CD1c-positive myeloid dendritic cell (primary cell): ENCODE results near the gene SNRPD3.
"Not testable (repeated sequence)": the region's sequence is repeated elsewhere in the genome, so short reads cannot be mapped to it uniquely, and the experiment has no call there.

Experiments
- DNase-seq: peaks from one replicate; pipeline ENCODE4 v3.0.0-alpha.2; 2016; ENCODE audit errors: extremely low spot score

Gene SNRPD3

DNA sequence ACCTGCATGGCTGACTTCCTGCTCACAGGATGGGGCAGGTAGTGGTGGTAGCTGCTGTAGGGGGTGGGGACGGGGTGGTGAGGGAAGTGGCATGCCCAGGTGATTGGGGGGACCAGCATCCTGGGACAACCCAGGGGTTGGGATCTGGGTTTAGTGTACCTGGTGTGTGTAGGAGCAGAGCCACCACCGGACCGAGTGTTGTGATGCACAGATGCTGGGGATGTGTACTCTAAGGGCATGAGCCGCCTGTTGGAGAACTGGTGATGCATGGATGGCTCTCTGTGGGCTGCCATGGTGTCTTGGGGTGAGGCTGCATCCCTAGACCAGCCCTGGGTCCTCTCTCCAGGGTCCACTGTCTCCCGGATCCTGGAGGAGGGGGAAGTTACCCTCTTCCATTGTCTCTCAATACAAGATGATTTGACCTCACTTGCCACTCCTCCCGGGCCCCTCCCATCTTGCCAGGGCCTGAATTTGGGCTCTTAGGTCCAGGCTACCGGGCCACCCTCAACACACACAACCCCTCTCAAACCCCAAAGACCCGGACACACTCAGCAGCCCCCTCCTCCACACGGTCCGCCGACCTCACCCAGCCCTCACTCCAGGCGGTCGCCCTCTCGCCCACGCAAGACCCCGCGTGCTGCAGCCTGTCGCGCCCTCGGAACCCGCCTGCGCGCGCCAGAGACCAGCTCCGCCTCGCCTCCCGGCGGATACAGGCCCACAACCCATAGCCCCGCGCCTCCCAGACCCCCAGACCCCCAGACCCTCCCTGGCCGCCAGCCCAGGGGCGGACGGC is 36.5 kb downstream of the SNRPD3 start:
- peak; percentile 1 for DNase-seq

DNA sequence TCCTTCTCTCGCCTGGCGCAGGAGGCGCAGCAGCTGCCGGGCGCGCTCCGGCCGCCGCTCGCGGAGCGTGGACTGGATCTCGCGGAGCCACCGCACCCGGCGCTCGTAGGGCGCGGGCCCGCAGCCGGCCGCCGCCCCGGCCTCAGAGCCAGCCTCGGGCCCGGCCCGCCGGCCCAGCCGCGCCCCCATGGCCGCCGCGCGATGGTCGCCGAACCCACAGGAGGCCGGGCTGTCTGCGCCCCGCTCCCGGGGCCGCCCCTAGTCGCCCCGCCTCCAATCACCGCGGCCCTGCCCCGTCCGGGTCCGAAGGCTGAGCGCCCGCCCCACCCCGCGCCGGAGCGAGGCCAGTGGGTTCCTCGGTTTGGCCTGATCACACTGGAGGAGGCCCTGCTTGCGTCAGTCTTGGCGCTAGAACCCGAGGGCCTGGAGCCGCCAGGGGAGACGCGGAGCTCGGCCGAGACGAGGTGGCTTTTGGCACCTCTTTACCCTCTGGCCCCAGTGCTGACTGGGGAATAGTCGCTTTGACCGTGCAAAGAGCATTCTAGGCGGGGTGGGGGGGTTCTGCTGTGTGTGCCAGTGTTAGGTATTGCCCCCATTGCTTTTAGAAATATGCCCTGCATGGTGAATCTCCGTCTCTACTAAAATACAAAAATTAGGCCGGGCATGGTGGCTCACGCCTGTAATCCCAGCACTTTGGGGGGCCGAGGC is 37.2 kb downstream of the SNRPD3 start, which contains the start of gene LRRC75B:
Gene LRRC75B (minus strand): TSS at position 223 of the 708 bp plus-strand sequence. CDS start 34 bp downstream, at position 189.
- peak; percentile 67 for DNase-seq

DNA sequence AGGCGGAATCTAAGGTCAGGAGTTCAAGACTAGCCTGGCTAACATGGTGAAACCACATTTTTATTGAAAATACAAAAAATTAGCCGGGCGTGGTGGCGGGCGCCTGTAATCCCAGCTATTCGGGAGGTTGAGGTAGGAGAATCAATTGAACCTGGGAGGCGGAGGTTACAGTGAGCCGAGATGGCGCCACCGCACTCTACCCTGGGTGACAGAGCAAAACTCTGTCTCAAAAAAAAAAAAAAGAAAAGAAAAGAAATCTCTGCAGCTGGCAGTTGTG is 37.7 kb downstream of the SNRPD3 start:
- DNase-seq: not testable (repeated sequence)

DNA sequence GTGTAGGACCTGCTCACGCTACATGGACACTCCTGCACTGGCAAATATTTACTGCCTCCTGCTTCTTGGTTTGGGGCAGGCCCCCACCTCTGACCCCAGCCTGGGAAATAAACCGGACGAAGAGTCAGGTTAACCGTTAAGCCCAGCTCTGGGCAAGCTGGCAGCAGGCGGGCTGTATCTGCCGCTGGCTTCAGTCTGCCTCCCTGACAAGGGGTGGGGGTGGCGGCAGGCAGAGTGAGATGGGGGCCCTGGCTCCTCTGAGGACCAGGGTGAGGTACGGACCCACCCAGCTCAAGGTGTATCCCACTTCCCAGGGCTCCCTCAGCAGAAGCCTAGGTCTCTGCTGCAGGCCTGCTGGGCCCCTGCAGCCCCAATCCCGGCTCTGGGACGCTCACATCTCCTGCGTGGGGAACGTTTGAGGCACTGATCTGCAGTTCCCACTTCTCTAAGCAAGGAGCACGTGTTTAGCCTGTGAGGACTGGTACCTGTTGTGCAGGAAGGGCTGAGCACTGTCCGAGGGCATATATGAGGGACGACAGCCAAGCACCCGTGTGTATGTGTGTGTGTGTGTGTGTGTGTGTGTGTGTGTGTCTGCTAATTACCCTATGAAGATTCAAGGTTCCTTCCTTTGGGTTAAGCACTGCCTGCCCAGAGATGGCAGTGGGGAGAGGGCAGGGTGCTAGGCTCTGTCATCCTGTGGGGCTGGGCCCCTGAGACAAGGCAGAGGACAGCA is 38.2 kb downstream of the SNRPD3 start:
- no peak for DNase-seq

DNA sequence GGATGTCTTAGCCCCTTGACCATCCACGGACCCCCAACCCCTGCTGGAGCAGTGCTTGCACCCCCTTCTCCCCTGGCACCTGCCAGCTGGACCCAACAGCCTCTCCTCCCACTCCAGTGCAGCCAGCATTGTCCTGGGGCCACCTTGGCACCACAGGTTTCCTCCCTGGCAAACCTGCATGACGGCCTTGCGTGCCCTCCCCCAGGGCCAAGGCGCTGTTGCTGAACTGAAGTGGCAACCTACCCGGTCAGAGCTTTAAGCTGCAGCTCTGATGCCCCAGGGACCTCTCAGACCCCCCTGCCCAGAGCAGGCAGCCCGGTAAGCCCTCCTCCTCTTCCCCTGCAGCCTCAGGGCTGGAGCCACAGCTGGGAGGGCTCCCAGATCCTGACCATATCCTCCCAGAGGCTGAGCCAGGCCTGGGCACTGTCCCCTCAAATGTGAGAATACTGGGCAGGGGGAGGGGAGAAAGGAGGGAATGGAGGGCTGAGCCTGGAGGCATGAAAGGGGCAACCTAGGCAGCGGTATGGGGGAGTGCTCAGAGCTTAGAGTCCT is 38.8 kb downstream of the SNRPD3 start:
- no peak for DNase-seq

DNA sequence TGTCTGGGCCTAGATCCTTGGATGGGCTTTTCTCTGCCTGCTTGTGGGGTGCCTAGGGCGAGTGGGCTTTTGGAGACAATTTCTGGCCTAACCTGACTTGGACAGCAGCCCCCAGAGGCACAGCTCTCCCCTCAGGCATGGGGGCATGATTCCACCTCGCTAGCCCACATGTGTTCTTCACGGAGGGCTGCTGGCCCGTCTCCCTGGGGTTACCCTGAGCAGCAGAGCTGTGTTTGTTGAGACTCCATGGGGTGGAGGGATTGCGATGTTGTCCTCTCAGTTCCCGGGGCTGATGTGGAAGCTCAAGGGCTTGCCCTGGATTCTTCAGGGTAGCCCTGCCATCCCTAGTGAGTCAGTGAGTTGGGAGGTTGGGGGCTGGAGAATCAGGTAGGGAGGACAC is 39.4 kb downstream of the SNRPD3 start:
- DNase-seq: no peak

DNA sequence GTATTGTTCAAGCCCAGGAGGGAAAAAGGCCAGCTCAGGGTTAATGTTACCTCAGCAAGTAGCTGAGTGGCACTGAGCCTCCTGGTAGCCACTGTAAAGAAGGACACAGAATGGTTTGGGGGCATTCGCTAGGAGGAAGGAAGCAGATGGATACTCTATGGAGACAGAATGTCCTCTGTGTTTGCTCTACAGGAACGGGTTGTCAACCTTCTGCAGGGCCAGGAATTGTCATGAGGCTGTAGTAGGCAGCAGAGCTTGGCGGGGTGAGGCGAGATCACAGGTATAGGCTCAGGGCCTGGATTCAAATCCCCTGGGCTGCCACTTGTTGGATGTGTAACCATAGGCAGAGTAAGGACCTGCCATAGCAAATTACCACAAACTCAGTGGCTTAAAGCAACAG is 40.1 kb downstream of the SNRPD3 start:
- no peak for DNase-seq

DNA sequence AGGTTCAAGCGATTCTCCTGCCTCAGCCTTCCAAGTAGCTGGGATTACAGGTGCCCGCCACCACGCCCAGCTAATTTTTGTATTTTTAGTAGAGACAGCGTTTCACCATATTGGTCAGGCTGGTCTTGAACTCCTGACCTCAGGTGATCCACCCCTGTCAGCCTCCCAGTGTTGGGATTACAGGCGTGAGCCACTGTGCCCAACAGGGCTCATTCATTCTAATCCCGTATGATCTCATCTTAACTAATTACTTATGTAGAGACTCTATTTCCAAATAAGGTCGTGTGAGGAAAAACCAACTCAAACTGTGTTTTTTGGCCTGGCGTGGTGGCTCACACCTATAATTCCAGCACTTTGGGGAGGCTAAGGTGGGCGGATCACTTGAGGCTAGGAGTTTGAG is 41.3 kb downstream of the SNRPD3 start:
- not testable (repeated sequence) for DNase-seq

DNA sequence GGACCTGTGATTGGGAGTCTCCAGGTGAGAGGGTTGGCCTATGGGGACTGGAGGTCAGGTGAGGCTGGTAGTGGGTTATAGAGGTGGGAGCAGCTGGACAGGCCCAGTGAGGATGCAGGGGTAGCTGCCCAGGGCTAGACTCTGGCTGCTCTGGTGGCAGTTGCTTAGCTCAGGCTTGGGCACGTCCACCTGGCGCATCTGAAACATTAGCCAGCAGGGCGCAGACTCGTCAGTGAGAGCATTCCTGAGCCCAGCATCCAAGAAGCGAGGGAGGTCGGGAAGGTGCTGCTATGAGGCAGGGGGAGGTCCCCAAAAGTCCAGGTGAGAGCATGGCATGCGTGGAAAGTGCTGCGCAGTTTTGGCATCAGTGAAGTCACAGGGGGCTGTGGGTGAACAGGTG is 43.7 kb downstream of the SNRPD3 start:
- DNase-seq: no peak

DNA sequence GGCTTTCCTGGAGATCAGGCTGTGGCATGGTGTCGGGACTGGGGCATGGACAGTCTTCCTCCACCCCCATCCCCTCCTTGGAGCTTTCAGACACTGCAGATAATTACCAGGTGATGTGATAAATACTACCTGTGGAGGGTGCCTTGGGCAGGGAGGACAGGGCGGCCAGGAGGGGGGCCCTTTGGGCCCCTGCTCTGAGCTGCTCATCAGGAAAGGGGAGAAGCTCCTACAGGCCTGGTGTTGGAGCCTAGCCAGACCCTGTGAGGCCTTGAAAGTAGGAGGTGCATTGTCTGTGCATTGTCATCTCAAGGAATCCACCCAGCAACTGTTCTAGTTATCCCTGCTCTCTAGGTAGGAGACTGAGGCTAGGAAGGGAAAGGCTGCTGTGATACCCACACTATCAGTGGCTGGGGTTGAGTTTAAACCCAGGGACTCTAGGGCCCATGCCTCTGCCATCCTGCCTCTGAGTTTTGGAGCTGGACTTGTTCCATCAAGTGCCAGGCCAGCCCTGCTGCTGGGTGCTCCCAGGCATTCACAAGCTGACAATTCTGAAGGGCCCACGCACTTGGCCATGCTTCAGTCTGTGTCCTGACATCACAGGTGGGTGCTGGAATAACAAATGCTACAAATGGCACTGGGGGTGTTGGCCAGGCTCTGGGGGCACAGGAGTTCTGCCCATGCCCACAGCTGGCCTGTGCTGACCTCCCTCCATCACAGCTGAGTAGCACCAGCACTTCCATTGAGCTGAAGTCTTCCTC is 44.3 kb downstream of the SNRPD3 start:
- not testable (repeated sequence) for DNase-seq

DNA sequence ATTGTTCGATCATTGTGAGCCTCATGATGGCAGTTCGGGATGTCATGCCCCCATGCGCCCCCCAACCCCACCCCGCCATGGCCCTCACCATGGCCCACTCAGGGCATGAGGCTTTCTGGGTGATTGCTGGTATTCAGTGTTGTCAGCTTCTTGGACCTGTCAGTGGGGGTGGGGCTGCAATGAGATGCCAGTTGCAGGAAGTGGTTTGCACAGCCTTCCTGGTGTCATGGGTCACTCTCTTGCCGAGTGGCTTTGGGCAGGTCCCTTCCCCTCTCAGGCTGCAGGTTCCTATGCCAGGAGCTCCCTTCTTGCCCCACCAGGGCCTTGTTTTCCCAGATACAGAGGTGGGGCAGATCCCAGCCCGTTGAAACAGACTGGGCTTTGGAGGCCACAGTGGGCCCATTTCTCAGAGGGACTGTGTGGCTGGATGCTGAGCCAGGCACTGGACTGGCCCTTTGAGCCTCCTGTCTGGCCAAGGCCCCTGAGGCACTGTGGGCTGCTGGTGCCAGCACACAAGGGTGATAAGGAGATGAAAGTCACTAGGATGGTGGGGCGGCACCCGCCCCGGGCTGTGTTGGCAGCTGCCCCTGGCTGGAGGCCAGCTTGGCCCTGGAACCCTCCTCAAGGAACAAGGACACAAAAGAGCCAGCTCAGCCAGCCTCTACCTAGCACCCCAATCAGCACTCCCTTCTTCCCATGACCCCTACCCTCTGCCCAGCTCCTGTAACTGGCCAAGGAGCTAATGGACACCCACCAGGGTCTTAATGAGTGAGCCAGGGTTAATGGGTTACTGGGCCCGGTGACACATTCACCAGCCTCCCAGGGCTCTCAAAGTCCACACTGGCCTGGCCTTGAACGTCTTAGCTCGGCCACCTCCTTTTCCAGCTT is 45.7 kb downstream of the SNRPD3 start:
- DNase-seq: no peak

DNA sequence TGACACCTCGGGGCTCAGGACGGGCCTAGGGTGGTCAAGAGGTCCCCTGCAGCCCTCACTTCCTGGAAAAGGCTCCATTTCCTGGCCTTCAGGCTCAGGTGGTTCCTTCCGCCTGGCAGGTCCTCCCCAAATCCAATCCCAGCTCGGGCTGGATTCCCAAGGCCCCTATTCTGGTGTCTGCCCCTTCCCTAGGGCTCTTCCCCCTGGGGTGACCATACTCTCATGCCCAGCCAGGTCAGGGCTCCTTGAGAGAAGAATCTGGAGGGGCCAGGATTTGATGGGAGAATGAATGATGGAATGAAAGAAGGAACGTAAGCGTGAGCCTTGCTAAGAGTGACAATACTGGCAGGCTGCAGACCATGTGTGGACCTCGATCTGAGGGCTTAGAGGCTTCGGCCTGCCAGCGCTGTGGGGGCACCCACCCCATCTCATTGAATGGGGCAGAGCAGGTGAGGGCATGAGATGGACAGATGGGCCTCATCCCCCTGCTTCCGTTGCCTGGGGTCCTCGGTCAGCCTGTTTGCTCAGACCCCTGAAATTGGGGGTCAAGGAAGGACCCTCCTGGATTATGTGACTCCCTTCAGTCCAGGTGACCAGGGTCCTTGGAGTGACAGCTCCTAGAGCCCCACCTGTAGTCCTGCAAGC is 46.4 kb downstream of the SNRPD3 start:
- DNase-seq: not testable (repeated sequence)

DNA sequence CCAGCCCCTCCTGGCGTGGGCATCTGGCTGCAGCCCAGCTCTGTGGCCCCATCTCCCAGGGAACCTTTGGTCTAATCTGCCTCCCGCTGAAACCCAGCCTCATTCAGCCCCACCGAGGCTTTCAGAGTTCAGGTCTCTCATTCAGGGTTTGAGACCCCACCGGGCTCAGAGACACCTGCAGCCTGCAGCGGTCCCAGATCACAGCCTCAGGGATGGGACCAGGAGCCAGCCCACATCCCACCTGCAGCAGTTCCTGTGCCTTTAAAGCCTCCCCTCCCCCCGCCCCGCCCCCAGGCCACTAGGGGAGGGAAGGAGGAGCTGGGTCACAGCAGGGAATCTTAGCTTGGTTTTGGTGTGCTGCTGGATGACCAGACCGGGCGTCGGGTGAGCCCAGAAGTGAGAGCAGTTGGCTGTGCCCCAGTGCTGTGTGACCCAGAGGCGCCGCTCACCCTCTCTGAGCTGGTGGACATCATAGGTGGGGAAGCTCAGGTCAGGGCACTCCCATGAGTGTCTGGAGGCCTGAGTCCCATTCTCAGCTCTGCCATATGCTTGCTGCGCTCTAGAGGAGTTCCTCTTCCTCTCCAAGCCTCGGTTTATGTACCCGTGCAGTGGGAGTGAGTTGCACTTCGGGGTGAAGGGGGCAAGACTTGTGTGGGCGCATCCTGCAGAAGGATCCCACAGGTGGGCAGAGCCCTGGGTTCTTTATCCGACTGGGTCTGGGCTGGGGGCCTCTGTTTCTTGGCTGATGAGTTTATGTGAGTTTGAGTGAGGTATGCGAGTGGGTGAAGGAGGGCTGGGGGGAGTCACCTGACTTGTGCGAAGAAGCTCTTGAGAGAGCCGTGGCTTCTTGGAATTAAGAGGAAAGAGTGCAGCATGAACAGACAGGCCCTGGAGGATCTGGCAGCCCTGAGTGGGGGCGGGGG is 47.3 kb downstream of the SNRPD3 start, which contains the start of gene GGT1:
Gene GGT1 (plus strand): TSS at position 347 of the 923 bp plus-strand sequence. CDS start 7,889 bp downstream, outside the sequence.
- DNase-seq: not testable (repeated sequence)

DNA sequence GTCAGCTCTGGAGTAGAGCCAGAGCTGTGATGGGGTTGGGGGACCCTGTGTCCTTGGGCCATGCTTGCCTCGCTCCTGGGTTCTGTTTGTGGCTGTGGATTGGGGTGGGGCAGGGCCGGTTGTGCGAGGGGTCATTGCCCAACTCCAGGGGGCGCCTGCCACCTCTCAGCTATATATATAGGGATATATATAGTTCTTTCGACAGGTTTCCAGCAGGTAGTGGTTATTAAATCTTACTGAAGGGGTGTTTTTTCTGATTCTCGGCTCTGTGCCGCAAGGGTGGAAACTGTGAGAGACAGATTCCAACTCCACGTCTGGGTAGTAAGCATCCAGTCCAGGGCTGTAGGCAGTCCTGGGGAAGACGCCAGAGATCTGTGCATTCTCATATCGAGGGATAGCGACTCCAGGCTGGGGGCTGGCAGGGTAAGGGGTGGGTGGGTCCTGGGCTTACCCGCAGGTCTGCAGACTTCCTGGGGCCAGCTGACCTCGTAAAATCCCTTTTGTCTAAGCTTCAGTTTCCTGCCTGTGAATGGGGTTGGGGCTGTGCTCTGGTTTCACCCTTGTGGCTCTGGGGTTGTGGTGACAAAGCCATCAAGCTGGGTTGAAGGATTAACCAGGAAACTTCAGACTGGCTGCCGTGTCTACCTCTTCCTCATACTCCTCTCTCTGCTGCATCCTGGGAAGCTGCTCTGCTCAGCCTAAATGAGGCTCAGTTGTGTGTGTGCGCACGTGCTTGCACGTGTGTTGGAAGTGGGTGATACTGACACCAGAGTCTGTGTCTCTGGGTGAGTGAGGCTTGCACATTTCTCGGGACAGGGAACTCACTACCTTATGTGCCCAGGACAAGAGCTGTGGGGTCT is 48.2 kb downstream of the SNRPD3 start:
- not testable (repeated sequence) for DNase-seq

DNA sequence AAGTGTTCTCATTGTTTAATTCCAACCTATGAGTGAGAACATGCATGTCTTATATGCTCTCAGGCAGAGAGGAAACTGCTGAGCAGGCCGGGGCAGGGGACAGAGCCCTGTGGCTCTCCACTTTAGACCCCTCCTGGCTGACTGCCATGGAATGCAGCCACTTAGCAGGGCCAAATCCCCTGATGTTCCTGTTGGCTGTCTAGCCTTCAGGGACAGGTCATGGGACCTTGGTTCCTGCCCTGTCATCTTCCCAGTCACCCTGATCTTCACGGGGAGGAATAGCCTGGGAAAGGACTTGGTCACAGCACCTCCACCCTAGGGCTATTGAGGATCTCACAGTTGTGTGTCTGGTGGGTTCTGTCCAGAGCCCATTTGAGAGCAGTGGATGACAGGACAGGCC is 50.5 kb downstream of the SNRPD3 start:
- not testable (repeated sequence) for DNase-seq

DNA sequence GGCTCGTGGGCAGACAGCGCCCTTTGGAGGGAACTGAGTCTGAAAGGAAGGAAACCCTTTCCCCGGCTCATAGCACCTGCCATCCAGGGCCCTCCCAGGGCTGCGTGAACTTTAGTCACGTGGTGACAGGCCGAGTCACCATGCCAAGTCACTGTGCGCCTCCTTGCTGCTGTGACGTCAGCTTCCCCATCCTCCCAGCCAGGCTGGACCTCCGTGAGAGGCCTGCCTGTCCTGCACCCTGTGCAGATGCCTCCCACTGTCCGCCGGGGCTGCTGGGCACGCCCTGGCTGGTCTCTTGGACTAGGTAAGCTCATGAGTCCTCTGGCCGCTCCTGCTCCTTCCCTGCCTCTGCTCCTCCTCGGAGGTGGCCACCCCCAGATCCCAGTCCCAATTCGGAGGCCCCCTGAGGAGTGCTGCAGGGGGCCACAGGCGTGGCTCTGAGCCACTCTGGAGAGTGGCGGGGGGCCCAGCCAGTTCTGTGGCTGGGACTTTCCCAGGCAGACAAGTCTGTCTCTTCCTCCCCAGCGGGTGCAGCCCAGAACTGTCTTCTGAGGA is 51.7 kb downstream of the SNRPD3 start:
- DNase-seq: peak; percentile 83

DNA sequence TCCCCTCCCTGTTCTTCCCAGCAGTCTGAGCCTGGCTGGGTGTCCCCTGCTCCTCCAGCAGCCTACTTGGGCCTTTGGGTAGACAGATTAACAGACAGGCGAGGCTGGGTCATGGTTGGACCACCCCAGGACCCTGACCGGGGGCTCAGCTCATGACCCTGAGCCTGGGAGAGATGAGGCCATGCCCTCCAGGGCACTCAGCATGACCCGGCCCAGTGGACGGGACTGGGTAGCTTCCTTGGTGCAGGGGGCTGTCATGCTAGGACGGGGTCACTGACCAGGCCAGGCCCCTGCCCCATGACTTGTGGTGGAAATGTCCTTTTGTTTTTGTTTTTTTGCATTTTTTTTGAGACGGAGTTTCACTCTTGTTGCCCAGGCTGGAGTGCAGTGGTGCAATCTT is 52.5 kb downstream of the SNRPD3 start:
- not testable (repeated sequence) for DNase-seq
